A673 (cell line): Measurements from ENCODE around the gene BICD1. TPM values are rescaled to one million over a fixed set of nuclear protein-coding genes. Genes with fewer than 3 reads are reported as not detected.

ENCODE experiments used
- BruUV-seq: library from RNA; stranded (reverse); fragments of 400-500 nt; replicated peaks from 2 replicates; lab custom pipeline; 2021; lab: Mats Ljungman, UMichigan
- CTCF ChIA-PET: fragments of 300-600 bp; sonication (Branson Sonifier 250); formaldehyde crosslinking; loops from one replicate; lab custom pipeline; 2022; ENCODE audit warnings: antibody characterized with exemption; lab: Charles Lee
- POLR2A ChIA-PET: fragments of 300-600 bp; sonication (Branson Sonifier 250); formaldehyde crosslinking; loops from one replicate; lab custom pipeline; 2022; ENCODE audit warnings: antibody characterized with exemption; ENCODE audit not compliant: low non-redundant PET; lab: Charles Lee
- DNase-seq: peaks from one replicate; pipeline ENCODE4 v3.0.0-alpha.2; 2015; ENCODE audit warnings: low spot score
- H3K27ac ChIP-seq: fragments of 200-600 bp; sonication (generic); 2 replicates; pipeline ENCODE4 v1.5.1; 2016; ENCODE audit warnings: mixed run types, low read depth, mild to moderate bottlenecking, mixed read lengths, antibody characterized with exemption, low read length; ENCODE audit not compliant: poor library complexity, severe bottlenecking
- H3K27me3 ChIP-seq: fragments of 200-600 bp; sonication (generic); replicated peaks from 2 replicates; pipeline ENCODE4 v1.6.1; 2017; ENCODE audit warnings: mixed run types, low read depth, mild to moderate bottlenecking, mixed read lengths, antibody characterized with exemption, low read length; ENCODE audit not compliant: insufficient read depth, poor library complexity
- H3K36me3 ChIP-seq: fragments of 200-600 bp; sonication (generic); 2 replicates; pipeline ENCODE4 v1.6.1; 2016; ENCODE audit warnings: mixed run types, mild to moderate bottlenecking, mixed read lengths, antibody characterized with exemption, low read length; ENCODE audit not compliant: insufficient read depth, poor library complexity, severe bottlenecking
- H3K4me1 ChIP-seq: fragments of 200-600 bp; sonication (generic); 2 replicates; pipeline ENCODE4 v1.6.1; 2017; ENCODE audit warnings: mixed run types, mild to moderate bottlenecking, mixed read lengths, antibody characterized with exemption, low read length; ENCODE audit not compliant: insufficient read depth, poor library complexity, severe bottlenecking
- H3K4me3 ChIP-seq: fragments of 200-600 bp; sonication (generic); 2 replicates; pipeline ENCODE4 v1.5.1; 2016; ENCODE audit warnings: low read depth, mixed run types, mild to moderate bottlenecking, mixed read lengths, low read length; ENCODE audit not compliant: poor library complexity, severe bottlenecking
- H3K9me3 ChIP-seq: fragments of 200-600 bp; sonication (generic); 2 replicates; pipeline ENCODE4 v1.6.1; 2016; ENCODE audit warnings: mixed run types, low read depth, mild to moderate bottlenecking, mixed read lengths, antibody characterized with exemption, low read length; ENCODE audit not compliant: poor library complexity, severe bottlenecking
- EZH2 ChIP-seq: fragments of 200-600 bp; sonication (generic); IDR thresholded peaks from 2 replicates; pipeline ENCODE4 v1.6.1; 2017; ENCODE audit warnings: borderline replicate concordance, low read depth, mild to moderate bottlenecking, mixed read lengths, antibody characterized with exemption, low read length; ENCODE audit not compliant: poor library complexity, severe bottlenecking
- intact Hi-C: fragments of 100-400 bp; cut with micrococcal nuclease; formaldehyde crosslinking; loops from one replicate; pipeline ENCODE4 v1.10.0; 2022; ENCODE audit not compliant: unreplicated experiment
- total RNA-seq: library from RNA; stranded (reverse); gene quantifications from 2 replicates; pipeline ENCODE4 v1.2.3, GENCODE V29; 2021
- TF ChIP-seq, protein P1 (sequence below): fragments of 300-800, 200-600 bp; sonication (generic); conservative IDR thresholded peaks from 2 replicates; pipeline ENCODE4 v1.5.1; 2017; ENCODE audit warnings: low read depth, mild to moderate bottlenecking, antibody characterized with exemption, low read length, moderate library complexity, mixed read lengths

Gene BICD1
- total RNA-seq, 1 experiment from 2014 or later, result 50.2 TPM

DNA sequence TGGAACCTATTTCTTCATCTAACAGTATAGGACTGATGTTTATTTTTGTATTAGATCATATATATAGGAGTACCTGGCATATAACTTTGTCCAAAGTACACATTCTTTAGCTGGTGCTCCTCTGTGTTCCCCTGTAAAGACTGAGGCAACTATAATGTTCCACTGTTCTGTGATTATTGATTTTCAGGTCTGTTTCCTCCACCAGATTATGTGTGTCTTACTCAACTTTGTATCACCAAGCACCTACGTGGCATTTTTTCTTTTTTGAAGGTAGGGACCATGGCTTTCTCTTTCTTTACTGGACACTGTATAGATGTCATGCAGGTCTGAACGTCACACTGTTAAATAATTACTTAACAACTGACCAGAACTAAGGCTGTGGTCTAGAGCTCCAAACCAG lies 29.3 kb downstream of the BICD1 start:
- intact Hi-C loops, result no loop called here
- POLR2A ChIA-PET, result no interaction called here
- H3K27me3 ChIP-seq, result no peaks in the 10 kb centered on the region
- H3K4me3 ChIP-seq, result no peak overlapping the region
- H3K4me1 ChIP-seq, result peaks cover 20% of the 10 kb centered on the region
- H3K27ac ChIP-seq, result no peak overlapping the region
- CTCF ChIA-PET, result no interaction called here
- no peaks in the 10 kb centered on the region for H3K9me3 ChIP-seq
- no peak for DNase-seq
- no TSS peak for BruUV-seq
- no peaks in the 10 kb centered on the region for H3K36me3 ChIP-seq
- no peak for TF ChIP-seq EZH2
- TF ChIP-seq, protein P1, sequence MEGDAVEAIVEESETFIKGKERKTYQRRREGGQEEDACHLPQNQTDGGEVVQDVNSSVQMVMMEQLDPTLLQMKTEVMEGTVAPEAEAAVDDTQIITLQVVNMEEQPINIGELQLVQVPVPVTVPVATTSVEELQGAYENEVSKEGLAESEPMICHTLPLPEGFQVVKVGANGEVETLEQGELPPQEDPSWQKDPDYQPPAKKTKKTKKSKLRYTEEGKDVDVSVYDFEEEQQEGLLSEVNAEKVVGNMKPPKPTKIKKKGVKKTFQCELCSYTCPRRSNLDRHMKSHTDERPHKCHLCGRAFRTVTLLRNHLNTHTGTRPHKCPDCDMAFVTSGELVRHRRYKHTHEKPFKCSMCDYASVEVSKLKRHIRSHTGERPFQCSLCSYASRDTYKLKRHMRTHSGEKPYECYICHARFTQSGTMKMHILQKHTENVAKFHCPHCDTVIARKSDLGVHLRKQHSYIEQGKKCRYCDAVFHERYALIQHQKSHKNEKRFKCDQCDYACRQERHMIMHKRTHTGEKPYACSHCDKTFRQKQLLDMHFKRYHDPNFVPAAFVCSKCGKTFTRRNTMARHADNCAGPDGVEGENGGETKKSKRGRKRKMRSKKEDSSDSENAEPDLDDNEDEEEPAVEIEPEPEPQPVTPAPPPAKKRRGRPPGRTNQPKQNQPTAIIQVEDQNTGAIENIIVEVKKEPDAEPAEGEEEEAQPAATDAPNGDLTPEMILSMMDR, result no peak

DNA sequence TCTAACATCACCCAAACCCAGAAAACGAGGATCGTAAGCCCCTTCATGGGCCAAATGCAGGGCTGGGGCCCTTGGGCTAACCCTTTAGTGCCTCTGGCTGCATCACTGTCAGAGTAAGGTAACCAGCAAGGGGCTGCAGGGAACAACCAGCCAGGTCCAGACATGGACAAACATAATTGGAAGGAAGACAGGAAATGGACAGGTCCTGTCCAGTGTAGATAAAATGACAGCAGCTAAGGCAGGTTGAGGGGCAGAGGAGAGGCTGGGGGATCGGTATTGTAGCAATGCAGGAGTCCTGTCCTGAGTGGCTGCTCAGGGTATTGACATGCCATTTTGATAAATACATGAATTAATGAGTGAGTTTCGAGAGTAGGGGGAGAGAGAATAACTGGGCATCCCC lies 29.8 kb downstream of the BICD1 start:
- no peaks in the 10 kb centered on the region for H3K36me3 ChIP-seq
- H3K4me3 ChIP-seq, result no peak overlapping the region
- no TSS peak for BruUV-seq
- CTCF ChIA-PET, result no interaction called here
- DNase-seq, result no peak
- no peak for TF ChIP-seq EZH2
- TF ChIP-seq, protein P1, result no peak
- no peaks in the 10 kb centered on the region for H3K27me3 ChIP-seq
- H3K9me3 ChIP-seq, result no peaks in the 10 kb centered on the region
- peaks cover 20% of the 10 kb centered on the region for H3K4me1 ChIP-seq
- intact Hi-C loops, result no loop called here
- no peak overlapping the region for H3K27ac ChIP-seq
- POLR2A ChIA-PET, result no interaction called here

DNA sequence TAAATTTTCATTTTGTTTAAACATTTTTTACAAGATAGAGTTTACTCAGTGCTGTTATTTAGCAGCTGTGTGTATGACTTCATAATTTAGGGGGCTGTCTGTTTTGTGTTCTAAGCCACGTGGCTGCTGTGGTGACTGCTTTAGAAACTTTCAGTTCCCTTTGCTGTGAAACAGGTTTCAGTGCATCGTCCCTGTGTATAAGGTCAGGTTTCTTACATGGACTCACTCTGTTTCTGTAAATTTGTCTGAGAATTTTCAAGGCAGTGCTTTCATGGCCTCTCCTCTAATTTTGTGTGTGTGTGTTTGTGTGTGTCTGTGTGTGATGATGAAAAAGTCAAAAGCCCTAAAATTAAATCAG lies 32.4 kb downstream of the BICD1 start:
- POLR2A ChIA-PET, result no interaction called here

More for the DNA sequence above, 32.4 kb downstream of the BICD1 start:
- TF ChIP-seq, protein P1, result no peak
- no peak for TF ChIP-seq EZH2
- peak overlapping the region; percentile 51 for H3K4me3 ChIP-seq
- DNase-seq, result peak; percentile 41
- no TSS peak for BruUV-seq
- intact Hi-C loops, result no loop called here
- H3K36me3 ChIP-seq, result no peaks in the 10 kb centered on the region
- no peaks in the 10 kb centered on the region for H3K27me3 ChIP-seq
- CTCF ChIA-PET, result no interaction called here
- H3K27ac ChIP-seq, result peak overlapping the region; percentile 82
- no peaks in the 10 kb centered on the region for H3K9me3 ChIP-seq
- H3K4me1 ChIP-seq, result peaks cover 18% of the 10 kb centered on the region
